ENCODE measurements around the gene SLC35A3. TPM values are rescaled to one million over a fixed set of nuclear protein-coding genes. Genes with fewer than 3 reads are reported as not detected.
A peak's percentile ranks its signal among the peaks of the same experiment; 100 is the strongest.

SLC35A3 gene
- total and polyA plus RNA-seq, 10 of the 15 experiments (the other 5 are each of a cell fraction or from before 2014, with no cell fraction given), result 3.6 to 24.3 (median 15.4) TPM

DNA sequence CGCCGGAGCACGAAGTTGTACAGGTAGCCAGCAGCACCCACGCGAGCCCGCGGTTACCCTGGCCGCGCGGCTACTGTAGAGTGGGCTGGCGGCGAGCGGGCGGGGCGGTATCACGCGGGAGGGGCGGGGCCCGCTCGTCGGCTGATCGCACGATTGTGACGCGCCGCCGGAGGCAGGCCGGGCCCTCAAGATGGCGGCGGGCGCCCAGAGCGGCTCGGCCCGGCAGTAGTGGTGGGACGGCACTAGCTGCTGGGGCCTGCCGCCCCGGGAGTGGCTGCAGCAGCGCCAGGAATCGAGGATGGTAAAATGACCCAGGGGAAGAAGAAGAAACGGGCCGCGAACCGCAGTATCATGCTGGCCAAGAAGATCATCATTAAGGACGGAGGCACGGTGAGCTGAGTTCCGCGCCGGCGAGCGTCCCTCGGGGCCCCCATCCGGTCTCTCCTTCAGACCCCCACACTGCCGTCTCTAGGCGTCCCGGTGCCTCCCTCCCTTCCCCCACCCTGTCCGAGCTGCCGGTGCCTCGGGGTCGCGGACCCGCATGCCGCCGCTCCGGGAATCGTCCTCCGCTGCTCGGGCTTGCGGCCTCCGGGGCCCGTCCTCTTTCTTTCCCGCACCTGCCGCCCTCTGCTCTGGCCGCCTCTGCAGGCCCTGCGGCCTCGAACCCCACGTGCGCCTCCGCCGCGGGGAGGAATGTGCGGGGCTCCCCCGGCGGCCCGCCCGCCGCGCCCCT lies 68.3 kb downstream of the SLC35A3 start (continued):
- TF ChIP-seq, protein P1, sequence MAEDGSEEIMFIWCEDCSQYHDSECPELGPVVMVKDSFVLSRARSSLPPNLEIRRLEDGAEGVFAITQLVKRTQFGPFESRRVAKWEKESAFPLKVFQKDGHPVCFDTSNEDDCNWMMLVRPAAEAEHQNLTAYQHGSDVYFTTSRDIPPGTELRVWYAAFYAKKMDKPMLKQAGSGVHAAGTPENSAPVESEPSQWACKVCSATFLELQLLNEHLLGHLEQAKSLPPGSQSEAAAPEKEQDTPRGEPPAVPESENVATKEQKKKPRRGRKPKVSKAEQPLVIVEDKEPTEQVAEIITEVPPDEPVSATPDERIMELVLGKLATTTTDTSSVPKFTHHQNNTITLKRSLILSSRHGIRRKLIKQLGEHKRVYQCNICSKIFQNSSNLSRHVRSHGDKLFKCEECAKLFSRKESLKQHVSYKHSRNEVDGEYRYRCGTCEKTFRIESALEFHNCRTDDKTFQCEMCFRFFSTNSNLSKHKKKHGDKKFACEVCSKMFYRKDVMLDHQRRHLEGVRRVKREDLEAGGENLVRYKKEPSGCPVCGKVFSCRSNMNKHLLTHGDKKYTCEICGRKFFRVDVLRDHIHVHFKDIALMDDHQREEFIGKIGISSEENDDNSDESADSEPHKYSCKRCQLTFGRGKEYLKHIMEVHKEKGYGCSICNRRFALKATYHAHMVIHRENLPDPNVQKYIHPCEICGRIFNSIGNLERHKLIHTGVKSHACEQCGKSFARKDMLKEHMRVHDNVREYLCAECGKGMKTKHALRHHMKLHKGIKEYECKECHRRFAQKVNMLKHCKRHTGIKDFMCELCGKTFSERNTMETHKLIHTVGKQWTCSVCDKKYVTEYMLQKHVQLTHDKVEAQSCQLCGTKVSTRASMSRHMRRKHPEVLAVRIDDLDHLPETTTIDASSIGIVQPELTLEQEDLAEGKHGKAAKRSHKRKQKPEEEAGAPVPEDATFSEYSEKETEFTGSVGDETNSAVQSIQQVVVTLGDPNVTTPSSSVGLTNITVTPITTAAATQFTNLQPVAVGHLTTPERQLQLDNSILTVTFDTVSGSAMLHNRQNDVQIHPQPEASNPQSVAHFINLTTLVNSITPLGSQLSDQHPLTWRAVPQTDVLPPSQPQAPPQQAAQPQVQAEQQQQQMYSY (CRISPR knock-in tag; IDR thresholded peaks at IDR 0.05), result no peak
- no peak for TF ChIP-seq ZNF622 (IDR thresholded peaks at IDR 0.05)
- TF ChIP-seq ZZZ3 (IDR thresholded peaks at IDR 0.05; ENCODE audit: control insufficient read depth, insufficient read length, low read depth), result no peak
- peak; percentile 30 for TF ChIP-seq NBN (IDR thresholded peaks at IDR 0.05)
- no peak for TF ChIP-seq TCF3 (IDR thresholded peaks at IDR 0.05; ENCODE audit: borderline replicate concordance, insufficient read depth, low read depth, low read length)
- no peak for TF ChIP-seq JUND (IDR thresholded peaks at IDR 0.05; ENCODE audit: low read depth, low read length)
- TF ChIP-seq RB1 (IDR thresholded peaks at IDR 0.05; ENCODE audit: borderline replicate concordance), result no peak; the same call in 1 of the 2 replicates
- no peak for TF ChIP-seq ESRRA (IDR thresholded peaks at IDR 0.05; ENCODE audit: low read length)
- TF ChIP-seq NFXL1 (IDR thresholded peaks at IDR 0.05; ENCODE audit: borderline replicate concordance), result no peak
- TF ChIP-seq PAX5 (IDR thresholded peaks at IDR 0.05; ENCODE audit: borderline replicate concordance, low read depth, low read length), result no peak; the same call in 1 of the 2 replicates
- TF ChIP-seq ZSCAN29 (IDR thresholded peaks at IDR 0.05), result no peak
- TF ChIP-seq, protein P2, sequence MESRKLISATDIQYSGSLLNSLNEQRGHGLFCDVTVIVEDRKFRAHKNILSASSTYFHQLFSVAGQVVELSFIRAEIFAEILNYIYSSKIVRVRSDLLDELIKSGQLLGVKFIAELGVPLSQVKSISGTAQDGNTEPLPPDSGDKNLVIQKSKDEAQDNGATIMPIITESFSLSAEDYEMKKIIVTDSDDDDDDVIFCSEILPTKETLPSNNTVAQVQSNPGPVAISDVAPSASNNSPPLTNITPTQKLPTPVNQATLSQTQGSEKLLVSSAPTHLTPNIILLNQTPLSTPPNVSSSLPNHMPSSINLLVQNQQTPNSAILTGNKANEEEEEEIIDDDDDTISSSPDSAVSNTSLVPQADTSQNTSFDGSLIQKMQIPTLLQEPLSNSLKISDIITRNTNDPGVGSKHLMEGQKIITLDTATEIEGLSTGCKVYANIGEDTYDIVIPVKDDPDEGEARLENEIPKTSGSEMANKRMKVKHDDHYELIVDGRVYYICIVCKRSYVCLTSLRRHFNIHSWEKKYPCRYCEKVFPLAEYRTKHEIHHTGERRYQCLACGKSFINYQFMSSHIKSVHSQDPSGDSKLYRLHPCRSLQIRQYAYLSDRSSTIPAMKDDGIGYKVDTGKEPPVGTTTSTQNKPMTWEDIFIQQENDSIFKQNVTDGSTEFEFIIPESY (IDR thresholded peaks at IDR 0.05), result no peak
- TF ChIP-seq IKZF1 (conservative IDR thresholded peaks at IDR 0.05), result no peak; the same call in 1 of the 2 replicates
- TF ChIP-seq, protein P3, sequence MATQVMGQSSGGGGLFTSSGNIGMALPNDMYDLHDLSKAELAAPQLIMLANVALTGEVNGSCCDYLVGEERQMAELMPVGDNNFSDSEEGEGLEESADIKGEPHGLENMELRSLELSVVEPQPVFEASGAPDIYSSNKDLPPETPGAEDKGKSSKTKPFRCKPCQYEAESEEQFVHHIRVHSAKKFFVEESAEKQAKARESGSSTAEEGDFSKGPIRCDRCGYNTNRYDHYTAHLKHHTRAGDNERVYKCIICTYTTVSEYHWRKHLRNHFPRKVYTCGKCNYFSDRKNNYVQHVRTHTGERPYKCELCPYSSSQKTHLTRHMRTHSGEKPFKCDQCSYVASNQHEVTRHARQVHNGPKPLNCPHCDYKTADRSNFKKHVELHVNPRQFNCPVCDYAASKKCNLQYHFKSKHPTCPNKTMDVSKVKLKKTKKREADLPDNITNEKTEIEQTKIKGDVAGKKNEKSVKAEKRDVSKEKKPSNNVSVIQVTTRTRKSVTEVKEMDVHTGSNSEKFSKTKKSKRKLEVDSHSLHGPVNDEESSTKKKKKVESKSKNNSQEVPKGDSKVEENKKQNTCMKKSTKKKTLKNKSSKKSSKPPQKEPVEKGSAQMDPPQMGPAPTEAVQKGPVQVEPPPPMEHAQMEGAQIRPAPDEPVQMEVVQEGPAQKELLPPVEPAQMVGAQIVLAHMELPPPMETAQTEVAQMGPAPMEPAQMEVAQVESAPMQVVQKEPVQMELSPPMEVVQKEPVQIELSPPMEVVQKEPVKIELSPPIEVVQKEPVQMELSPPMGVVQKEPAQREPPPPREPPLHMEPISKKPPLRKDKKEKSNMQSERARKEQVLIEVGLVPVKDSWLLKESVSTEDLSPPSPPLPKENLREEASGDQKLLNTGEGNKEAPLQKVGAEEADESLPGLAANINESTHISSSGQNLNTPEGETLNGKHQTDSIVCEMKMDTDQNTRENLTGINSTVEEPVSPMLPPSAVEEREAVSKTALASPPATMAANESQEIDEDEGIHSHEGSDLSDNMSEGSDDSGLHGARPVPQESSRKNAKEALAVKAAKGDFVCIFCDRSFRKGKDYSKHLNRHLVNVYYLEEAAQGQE (IDR thresholded peaks at IDR 0.05; ENCODE audit: low read depth, low read length), result peak; percentile 53; the same call in 1 of the 2 replicates
- no peak for TF ChIP-seq BRCA1 (IDR thresholded peaks at IDR 0.05; ENCODE audit: low read depth, low read length)
- 0 out of 2 replicates have a peak, but pooled peaks have one; percentile 36 for TF ChIP-seq CHD1 (IDR thresholded peaks at IDR 0.05; ENCODE audit: low read depth, low read length)
- no peak for TF ChIP-seq NFYA (IDR thresholded peaks at IDR 0.05; ENCODE audit: borderline replicate concordance, low read depth, low read length)
- TF ChIP-seq CHD4 (IDR thresholded peaks at IDR 0.05), result no peak
- TF ChIP-seq CREB1 (IDR thresholded peaks at IDR 0.05; ENCODE audit: low read depth), result peak; percentile 93
